GM15510 (cell line): ENCODE measurements around the gene NAGA.
A peak's percentile ranks its signal among the peaks of the same experiment; 100 is the strongest.

Experiments used
- POLR2A ChIP-seq: IDR thresholded peaks from 3 replicates; pipeline ENCODE4 v1.6.1; 2011; ENCODE audit warnings: borderline replicate concordance; ENCODE audit not compliant: insufficient read length; ENCODE audit errors: extremely low read depth

NAGA gene

GRCh38 chr22:42070517-42071422 lies at the start of gene NAGA:
Gene NAGA, minus strand, starts transcription at chr22:42070812. Its CDS starts 515 bp downstream, at chr22:42070297.
- TF ChIP-seq POLR2A: peak; percentile 72

- TF ChIP-seq POLR2A: no peak
Observed at GRCh38 chr22:42116848-42117424, 46.3 kb upstream of the NAGA start.

- TF ChIP-seq POLR2A: no peak
Observed at GRCh38 chr22:42114721-42115120, 44.1 kb upstream of the NAGA start.

- TF ChIP-seq POLR2A: no peak
Observed at GRCh38 chr22:42111798-42112197, 41.2 kb upstream of the NAGA start.

- TF ChIP-seq POLR2A: no peak
Observed at GRCh38 chr22:42108848-42109247, 38.2 kb upstream of the NAGA start.

GRCh38 chr22:42101199-42101598 lies 30.6 kb upstream of the NAGA start:
- TF ChIP-seq POLR2A: no peak

GRCh38 chr22:42091455-42091782 lies 20.8 kb upstream of the NAGA start:
- no peak for TF ChIP-seq POLR2A

- peak; percentile 77 for TF ChIP-seq POLR2A
Observed at GRCh38 chr22:42090596-42091454, 20.2 kb upstream of the NAGA start, which contains the start of gene NDUFA6. Gene NDUFA6, minus strand, starts transcription at chr22:42090772. Its CDS starts 28 bp downstream, at chr22:42090744.

GRCh38 chr22:42086051-42086450 lies 15.4 kb upstream of the NAGA start:
- TF ChIP-seq POLR2A: no peak

GRCh38 chr22:42084874-42085273 lies 14.3 kb upstream of the NAGA start:
- TF ChIP-seq POLR2A: no peak

- no peak for TF ChIP-seq POLR2A
Observed at GRCh38 chr22:42083119-42083518, 12.5 kb upstream of the NAGA start.

- no peak for TF ChIP-seq POLR2A
Observed at GRCh38 chr22:42080287-42080686, 9.7 kb upstream of the NAGA start.

GRCh38 chr22:42079319-42080251 lies 9.0 kb upstream of the NAGA start, which contains the start of gene SMDT1:
Gene SMDT1, plus strand, starts transcription at chr22:42079700. Its CDS starts 69 bp downstream, at chr22:42079769.
- TF ChIP-seq POLR2A: peak; percentile 83
